GM12891 (cell line): ENCODE data around the gene IFT81.

Source experiments
- POLR2A ChIP-seq: IDR thresholded peaks from 2 replicates; pipeline ENCODE4 v1.6.1; 2011; ENCODE audit warnings: low read depth, low read length, control low read depth
- POLR2AphosphoS5 ChIP-seq: IDR thresholded peaks from 2 replicates; pipeline ENCODE4 v1.6.1; 2011; ENCODE audit warnings: low read depth, low read length, control low read depth
- TAF1 ChIP-seq: IDR thresholded peaks from 2 replicates; pipeline ENCODE4 v1.6.1; 2011; ENCODE audit warnings: low read depth, low read length, control low read depth

GRCh38 chr12:110115675-110116074 lies 8.5 kb upstream of the IFT81 start:
- TF ChIP-seq POLR2A (no peak), POLR2AphosphoS5 (no peak), TAF1 (no peak)
